Omental fat pad (tissue), 4 donors: Measurements from ENCODE around the gene SACS. TPM values are rescaled to one million over a fixed set of nuclear protein-coding genes. Genes with fewer than 3 reads are reported as not detected.

Experiments
- ATAC-seq: fragments of 150-250 bp; one replicate; pipeline ENCODE4 v1.9.1; 2016; ENCODE audit warnings: mild to moderate bottlenecking, moderate library complexity; ENCODE audit not compliant: low FRiP score
- DNase-seq: peaks from one replicate; pipeline ENCODE4 v3.0.0-alpha.2; 2019; ENCODE audit warnings: low spot score
- total RNA-seq, 4 donors: library from RNA; depleted of rRNA; stranded (reverse); fragments of >200 nt; gene quantifications; one replicate each; pipeline ENCODE4 v1.1.0, GENCODE V29; 2016
- TF ChIP-seq, protein P1 (sequence below), 3 donors: fragments of 450-650 bp; IDR thresholded peaks; one replicate each; pipeline ENCODE4 v1.5.1; 2016 to 2017; ENCODE audit warnings: antibody characterized with exemption in 3 of 3, mild to moderate bottlenecking in 3 of 3, moderate library complexity in 2 of 3

SACS gene
- total RNA-seq, 4 donors from 2014 or later = 12.6 to 48.4 (median 15.0) TPM

DNA sequence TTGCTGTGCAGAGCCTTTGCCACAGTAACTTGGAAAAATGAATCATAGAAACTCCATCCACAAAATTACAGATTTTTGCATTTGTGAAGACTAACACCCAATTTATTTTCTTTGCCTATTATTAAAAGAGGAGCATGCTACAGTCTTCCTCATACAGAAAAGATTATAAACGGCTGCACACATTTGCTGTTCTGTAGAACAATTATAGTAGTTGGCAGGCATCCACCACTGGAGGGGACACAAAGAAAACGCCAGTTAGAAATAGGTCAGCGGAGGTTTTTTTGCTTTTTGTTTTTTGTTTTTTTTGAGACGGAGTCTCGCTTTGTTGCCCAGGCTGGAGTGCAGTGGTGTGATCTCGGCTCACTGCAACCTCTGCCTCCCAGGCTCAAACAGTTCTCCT, 51.6 kb downstream of the SACS start:
- TF ChIP-seq, protein P1, sequence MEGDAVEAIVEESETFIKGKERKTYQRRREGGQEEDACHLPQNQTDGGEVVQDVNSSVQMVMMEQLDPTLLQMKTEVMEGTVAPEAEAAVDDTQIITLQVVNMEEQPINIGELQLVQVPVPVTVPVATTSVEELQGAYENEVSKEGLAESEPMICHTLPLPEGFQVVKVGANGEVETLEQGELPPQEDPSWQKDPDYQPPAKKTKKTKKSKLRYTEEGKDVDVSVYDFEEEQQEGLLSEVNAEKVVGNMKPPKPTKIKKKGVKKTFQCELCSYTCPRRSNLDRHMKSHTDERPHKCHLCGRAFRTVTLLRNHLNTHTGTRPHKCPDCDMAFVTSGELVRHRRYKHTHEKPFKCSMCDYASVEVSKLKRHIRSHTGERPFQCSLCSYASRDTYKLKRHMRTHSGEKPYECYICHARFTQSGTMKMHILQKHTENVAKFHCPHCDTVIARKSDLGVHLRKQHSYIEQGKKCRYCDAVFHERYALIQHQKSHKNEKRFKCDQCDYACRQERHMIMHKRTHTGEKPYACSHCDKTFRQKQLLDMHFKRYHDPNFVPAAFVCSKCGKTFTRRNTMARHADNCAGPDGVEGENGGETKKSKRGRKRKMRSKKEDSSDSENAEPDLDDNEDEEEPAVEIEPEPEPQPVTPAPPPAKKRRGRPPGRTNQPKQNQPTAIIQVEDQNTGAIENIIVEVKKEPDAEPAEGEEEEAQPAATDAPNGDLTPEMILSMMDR (IDR thresholded peaks at IDR 0.05) = no peak
- ATAC-seq (no peak), DNase-seq (no peak)

DNA sequence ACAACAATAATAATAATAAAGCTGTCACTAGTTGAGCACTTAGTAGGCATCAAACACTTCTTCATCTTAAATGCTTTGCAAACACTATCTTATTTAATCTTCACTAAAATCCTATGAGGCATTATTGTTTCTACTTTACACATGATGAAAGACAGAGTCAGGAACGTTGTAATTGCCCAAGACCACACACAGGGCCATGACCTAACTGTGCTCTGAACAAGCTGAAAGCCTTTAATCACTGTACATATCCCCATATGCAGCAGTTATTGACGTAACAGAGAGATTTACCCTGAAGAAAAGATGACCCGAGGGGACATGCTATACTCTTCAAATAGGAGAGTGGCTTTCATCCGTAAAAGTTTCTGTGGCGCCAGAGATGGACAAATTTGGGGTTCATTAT, 53.0 kb downstream of the SACS start:
- TF ChIP-seq, protein P1 (IDR thresholded peaks at IDR 0.05) = no peak
- ATAC-seq (no peak), DNase-seq (no peak)

DNA sequence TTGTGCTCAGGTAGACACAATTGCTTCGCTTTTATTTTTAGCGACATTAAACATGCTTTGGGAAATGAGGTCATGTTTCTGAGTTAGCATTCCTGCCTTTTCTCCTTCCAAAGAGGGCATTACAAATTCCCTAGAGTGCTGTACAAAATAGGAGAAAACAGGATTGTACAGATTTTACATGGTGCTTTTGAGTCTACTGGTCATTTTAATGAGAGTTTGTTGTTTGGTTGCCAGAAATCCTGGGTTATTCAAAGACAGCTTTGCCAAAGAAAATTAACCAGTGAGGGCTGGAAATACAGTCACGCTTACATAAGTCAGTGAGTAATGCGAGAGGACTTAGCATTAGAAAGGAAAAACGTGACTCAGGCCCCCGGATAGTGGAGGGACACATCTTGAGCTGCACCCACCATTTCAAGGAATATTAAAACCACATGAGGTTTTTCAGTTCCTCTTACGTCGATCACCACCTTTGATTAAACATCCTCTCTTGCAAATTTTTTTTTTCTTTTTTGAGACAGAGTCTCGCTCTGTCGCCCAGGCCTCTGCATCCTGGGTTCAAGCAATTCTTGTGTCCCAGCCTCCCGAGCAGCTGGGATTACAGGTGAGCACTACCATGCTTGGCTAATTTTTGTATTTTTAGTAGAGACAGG, 55.4 kb downstream of the SACS start:
- ATAC-seq (no peak), DNase-seq (no peak)
- TF ChIP-seq, protein P1 (IDR thresholded peaks at IDR 0.05) = no peak

DNA sequence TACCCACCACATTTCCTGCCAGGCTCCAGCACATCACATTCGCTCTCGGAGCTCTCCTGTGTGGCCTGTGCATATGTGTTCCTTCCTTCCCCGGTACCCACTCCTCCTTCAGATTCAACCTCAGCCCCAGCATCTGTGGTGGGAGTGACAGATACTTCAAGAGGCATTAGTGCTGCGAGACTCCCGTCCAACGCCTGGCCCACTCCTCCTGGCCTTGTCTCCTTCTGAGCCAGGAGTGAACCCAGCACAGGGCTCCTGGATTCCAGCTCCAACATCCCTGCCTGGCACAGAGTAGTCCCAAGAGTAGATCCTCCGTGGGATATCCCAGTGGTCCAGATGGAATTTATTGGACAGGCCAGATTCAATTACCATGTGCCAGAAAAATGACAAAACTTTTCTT, 55.9 kb downstream of the SACS start:
- no peak for DNase-seq
- no peak for ATAC-seq
- TF ChIP-seq, protein P1 (IDR thresholded peaks at IDR 0.05) = no peak

DNA sequence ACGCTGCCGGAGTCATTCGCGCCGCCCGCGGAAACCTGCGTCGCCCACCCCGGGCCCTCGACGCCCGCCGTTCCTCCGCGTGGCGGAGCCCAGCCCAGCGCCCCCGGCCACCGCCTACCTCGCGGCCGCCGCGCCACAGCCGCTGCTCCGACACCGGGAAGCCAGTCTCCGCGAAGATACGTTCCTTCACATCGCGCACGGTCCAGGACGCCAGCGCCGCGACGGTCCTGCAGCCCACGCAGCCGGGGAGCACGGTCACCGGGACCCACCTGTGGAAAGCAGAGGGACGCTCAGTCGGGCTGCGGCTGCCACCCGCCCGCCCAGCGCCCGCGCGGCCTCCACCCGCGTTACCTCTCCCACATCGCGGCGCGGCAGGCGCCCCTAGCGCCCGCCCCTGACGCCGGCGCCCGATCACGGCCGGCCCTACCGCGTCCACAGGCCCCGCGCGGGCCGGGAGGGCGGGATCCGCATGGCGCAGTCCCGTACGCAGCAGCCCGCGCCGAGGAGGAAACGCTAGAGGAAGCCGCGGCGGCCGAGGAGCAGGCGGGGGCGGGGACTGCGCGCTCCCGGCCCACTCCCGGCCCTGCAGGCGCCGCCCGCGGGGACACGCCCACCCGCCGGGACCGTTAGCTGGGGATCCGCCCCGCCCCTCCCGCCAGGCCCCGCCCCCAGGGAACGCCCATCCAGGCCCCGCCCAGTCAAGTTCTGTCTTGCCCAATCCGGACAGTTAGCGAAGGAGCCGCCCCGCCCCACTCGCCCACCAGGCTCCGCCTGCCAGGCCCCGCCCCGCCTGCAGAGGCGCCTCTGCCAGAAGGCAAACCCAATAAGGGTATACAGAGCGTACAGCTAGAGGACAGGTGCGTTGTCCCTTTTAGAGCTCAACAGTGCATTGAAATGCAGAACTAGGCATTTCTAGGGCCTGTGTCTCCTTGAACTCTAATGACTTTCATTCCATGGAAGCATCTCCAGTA, 58.2 kb downstream of the SACS start:
- TF ChIP-seq, protein P1 (IDR thresholded peaks at IDR 0.05) = no peak
- peak; percentile 93 for DNase-seq
- peak; percentile 96 for ATAC-seq

DNA sequence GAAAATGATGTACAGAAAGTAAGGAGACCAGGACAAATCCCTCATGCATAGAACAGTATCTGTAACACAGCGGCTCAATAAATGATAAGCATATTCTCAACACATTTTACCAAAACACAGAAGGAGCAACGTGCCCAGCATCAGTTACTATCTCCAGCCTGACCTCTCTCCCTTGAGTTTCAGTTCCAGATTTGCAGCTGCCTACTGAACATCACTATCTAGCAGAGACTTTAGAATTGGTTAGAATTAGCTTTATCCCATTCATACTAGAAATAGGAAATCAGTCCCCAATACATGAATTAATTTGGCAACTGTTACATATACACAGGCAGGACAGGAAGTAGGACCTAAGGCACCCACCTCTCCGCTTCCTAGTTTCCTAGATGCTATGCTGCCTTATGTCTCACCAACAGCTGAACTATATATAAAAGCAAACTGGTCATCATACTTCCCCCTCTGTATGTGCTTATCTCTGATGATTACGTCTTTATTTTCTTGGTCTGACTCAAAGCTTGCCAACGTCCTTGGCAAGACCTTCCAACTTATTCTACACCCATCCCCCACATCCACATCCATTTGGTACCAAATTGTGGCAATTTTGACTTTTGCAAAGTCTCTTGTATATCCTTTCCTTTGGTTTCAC, 61.1 kb downstream of the SACS start:
- ATAC-seq (no peak), DNase-seq (no peak)
- TF ChIP-seq, protein P1 (IDR thresholded peaks at IDR 0.05) = no peak
